ENCODE results near the gene BTBD18.

The BTBD18 gene, protein sequence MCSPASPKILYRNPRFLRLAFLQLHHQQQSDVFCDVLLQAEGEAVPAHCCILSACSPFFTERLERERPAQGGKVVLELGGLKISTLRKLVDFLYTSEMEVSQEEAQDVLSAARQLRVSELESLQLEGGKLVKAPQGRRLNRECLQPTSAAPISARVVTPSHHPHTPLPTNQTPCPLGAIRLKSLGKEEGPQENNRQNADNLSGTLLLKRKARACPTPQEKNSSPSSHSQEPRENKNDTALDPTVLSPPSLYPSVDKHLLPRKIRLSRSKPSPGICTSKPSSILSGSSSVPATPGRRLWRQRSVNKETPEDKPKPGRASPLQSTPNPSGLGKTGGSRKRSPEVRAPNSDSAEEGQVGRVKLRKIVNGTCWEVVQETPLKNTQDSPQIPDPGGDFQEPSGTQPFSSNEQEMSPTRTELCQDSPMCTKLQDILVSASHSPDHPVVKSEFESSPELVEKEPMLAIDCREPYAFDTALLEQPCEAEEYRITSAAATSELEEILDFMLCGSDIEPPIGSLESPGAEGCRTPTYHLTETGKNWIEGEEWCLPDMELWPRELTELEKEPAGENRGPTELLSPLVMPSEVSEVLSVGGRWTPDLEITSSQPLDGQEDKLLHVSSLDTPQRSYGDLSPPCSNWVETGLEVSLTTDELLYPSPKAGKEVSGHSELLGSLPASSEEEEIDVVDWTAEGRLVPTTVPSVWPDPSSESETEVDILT

DNA sequence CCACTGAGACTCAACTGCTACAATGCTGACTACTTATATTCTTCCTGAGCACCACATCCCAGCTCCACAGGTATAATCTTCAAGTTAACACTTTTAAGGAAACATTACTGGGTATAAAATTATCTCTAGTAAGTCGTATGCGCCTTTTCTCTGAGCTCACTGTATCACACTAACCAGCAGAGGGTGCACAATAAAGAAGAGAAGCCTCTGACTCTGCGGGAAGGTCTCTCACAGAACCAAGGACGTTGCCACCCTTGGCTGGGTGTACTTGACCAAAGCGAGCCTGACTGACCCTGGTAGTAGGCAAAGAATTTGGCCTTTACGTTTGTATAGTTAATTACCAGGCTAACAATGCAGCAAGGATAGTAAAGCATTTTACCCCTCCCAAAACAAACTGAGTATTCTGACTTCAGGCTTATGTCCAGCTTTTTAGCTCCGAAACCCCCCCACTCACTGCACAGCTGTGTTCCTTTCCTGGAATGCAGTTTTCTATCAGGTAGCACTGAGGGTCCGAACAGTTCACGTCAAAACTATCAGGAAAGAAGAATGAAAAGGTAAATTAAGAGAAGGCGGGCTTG lies at the start of gene BTBD18:
TSS of gene BTBD18 (minus strand) at position 144 of the 578 bp plus-strand sequence. CDS start 631 bp downstream, outside the sequence.
- peak; percentile 40 for DNase-seq

- peak; percentile 15 for DNase-seq
These were observed 49.5 kb upstream of the BTBD18 start for GRCh38 chr11:57801183-57801485.

DNA sequence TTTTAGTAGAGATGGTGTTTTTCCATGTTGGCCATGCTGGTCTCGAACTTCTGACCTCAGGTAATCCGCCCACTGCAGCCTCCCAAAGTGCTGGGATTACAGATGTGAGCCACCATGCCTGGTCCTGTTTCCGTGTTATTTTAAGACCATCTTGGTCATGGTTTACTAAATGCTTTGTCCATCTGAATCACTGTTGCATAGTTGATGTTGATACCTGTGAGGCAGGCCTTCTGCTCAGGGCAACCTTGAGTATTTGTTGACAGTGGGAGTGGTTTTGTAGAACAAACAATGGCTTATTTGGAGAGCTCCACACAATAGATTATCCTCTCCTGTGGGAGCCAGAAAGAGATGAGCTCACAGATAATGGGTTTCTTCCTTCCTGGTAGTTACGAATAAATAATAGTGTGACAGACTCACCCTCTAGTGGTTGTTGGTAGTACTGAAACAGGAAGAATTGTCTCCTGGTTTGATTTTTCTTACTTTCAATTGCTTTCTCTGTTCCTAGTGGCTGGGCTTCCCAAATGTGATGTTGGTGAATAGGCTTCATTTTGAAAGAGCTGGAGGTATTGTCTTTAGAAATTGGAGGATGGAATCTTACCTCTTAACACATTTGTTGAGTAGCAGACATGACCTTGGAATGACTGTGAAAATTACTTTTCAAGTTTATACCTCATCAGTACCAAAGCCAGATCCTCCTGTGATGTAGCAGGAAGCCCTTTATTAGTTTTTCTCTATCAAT lies 49.0 kb upstream of the BTBD18 start:
- DNase-seq = peak; percentile 76

- DNase-seq = peak; percentile 67
These were observed 47.4 kb upstream of the BTBD18 start for GRCh38 chr11:57798905-57799559.

GRCh38 chr11:57793351-57794115 lies 41.9 kb upstream of the BTBD18 start:
- no peak for DNase-seq

GRCh38 chr11:57792870-57793269 lies 41.3 kb upstream of the BTBD18 start:
- DNase-seq = peak; percentile 94

DNA sequence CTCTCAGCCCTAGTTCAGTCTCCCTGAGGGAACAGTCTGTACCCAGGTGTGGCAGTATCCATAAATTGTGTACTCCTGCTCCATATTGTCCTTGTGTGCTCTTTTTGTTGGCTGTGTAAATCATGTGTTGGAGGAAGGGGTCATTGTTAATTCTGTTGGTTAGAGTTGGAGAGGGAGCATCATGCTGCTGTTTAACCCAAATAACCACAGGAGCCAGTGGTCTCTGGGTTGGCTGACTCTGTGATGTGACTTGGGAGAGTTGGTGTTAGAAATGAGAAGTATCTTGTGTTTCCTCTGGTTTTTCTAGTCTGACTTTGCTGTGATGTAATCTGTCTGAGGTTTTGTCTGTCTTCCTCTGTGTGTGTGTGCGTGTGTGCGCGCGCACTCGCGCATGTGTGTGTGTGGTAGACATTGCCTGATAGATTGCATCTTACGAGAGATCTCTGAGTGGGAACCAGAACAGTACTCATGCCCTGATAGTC lies 40.5 kb upstream of the BTBD18 start:
- DNase-seq = peak; percentile 99

- no peak for DNase-seq
These were observed 39.9 kb upstream of the BTBD18 start for GRCh38 chr11:57791321-57792059.

GRCh38 chr11:57788703-57789088 lies 37.1 kb upstream of the BTBD18 start:
- no peak for DNase-seq

DNA sequence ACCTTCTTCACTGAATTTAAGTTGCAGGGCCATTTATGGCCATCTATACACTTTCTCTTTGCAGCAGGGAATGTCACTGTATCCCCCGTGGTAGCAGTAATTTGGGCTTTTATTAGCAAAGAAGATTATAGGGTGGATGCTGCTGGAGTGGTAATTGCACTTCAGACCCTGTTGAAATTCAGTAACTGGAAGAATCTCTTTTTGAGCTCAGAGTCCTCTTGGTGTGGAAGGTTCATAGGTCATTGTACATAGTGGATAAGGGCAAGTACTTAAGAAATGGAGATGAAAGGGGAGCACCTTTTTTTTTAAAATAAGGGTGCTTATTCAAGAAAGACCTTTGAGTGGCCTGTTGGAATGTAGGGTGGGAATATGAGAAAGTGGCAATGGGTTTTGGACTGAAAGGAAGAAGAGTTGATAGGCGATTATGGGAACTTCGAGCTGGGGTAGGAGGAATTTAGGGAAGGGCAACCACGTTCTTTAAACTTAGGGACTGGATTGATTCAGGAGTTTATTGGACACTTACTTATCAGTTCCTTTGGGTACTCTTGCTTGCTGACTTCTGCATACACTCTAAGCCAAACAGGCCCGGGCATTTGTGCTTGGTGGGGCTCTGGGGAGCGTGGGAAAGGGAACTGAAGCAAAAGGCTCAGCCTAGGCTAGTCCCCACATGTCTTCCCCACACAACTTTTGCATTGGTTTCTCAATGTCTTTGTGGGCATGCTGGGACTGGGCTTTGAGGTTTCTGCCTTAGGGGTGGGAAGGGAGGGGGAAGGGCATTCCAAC lies 36.5 kb upstream of the BTBD18 start:
- peak; percentile 89 for DNase-seq

GRCh38 chr11:57787006-57787604 lies 35.5 kb upstream of the BTBD18 start:
- DNase-seq = peak; percentile 74

DNA sequence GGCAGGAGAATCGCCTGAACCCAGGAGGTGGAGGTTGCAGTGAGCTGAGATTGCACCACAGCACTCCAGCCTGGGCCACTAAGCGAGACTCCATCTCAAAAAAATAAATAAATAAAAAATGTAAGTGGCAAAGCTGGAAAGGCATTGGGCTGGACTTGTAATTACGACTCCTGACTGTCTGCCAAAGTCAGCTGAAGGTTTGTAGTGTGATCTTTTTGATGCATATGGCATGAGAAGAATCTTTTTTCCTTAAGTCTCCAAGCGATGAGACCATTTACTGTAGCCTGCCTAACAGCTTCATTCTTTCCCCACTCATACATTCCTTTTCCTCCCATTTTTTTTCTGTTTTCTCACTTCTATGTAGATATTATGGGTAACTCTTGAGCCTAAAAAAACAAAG lies 34.8 kb upstream of the BTBD18 start:
- DNase-seq = no peak

DNA sequence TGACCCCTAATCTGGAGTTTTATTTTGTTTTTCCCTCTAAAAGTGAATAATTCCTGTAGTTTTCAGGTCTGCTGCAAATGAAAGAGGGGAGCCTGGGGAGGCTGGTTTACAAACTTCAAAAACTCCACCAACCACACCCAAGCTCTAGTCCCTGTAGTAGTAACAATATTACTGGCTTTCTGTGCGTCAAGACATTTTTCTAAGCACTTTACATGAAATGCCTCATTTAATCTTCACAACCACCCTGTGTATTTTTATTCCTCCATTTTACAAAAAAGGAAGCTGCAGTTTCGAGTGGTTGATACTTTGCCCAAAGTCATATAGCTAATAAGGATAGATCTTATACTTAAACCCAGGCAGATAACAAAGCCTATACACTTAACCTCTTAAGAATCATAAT lies 33.5 kb upstream of the BTBD18 start:
- DNase-seq = peak; percentile 19

DNA sequence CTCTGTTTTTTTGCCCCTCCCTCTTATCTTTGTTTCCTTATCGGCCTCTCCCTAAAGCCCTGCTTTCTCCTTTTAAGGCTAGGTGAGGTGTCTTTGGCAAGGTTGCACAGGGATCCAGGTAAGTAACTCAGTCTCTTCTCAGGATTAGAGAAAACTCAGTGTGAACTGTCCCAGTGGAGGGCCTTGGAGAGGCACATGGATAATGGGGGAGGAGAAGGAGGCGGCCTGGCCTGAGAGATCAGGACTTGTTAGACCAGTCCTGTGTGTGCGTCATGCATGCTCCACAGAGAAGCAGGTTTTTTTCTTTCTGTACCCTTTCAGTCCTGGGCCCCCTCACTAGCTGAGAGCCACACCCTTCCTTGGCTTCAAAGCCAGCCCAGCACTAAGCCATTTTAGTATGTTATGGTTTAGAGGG lies 29.9 kb upstream of the BTBD18 start:
- DNase-seq = no peak

- DNase-seq = no peak
These were observed 27.7 kb upstream of the BTBD18 start for GRCh38 chr11:57779276-57779675.

DNA sequence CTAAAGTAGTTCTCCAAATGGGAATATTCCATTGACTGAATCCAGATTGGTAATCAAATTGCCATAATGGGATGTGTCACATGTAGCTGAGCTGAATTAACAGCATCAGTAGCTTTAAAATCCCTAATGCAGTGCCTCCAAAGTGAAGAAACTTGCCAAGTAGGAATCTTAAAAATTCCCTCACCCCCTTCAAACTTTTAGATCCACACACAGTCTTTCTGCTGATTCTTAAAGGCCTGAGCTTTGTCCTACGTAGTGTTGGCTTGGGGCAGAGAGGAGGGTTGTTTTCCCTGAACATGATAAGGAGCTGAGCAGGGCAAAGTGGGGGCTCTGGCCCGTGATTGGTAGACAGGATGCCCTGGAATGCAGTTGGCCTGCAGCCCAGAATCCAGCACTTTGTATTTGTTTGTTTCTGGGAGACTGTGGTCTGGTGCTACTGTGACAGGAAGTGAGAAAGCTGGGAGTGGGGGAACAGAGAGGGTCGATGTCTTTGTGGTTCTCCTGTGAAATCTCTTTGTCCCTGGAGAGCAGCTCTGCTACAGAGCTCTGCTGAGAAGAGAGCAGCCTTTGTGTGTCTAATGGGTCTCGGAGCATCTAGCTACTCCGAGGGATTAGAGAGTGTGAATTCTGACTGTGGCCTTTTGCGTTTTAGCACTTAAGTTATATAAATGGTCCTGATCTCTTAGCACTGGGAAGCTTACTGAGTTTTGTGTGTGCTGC lies 26.9 kb upstream of the BTBD18 start:
- DNase-seq = no peak

GRCh38 chr11:57777969-57778317 lies 26.3 kb upstream of the BTBD18 start:
- no peak for DNase-seq

DNA sequence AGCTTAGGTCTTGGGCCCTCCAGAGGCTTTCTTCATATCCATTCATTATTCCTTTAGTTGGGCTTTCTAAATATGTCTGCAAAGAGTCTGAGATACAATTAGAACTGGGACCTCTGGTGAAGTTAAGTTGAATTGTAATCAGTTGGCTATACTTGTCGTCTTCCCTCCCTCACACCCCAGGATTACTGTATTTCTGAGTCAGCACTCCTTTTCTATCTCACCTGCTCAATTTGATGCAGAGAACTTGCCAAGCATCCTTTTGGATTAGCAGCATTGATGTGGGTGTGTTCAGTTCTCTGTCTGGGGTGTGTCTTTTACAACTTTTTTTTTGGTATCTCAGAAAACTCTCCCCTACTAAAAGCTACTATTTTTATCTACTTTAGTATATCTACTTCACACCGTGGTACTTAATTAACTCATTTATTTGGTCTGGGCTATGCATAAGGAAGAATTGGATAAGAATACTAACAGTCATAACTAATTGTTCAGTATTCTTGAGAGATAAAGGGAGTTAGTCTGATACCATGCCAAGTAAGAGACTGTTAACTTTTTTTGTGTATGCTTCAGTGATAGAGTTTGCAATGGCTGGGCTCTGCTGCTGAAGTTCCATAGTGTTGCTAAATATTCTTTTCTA lies 25.1 kb upstream of the BTBD18 start:
- no peak for DNase-seq

- DNase-seq = peak; percentile 13
These were observed 24.5 kb upstream of the BTBD18 start for GRCh38 chr11:57776031-57776521.

Data from inflammatory macrophage treated with lipopolysaccharide for 4 hours (primary cell).